GM21737 (cell line): ENCODE results near the gene SEC14L5.

Source experiments
- ATAC-seq: cut with Tn5 transposase; IDR thresholded peaks from one replicate; pipeline ENCODE4 v1.9.1; 2021; ENCODE audit warnings: mild to moderate bottlenecking, moderate library complexity; ENCODE audit not compliant: unreplicated experiment

The SEC14L5 gene

GRCh38 chr16:5062790-5063765, 104.9 kb downstream of the SEC14L5 start:
- no peak for ATAC-seq

GRCh38 chr16:5064915-5065314, 106.8 kb downstream of the SEC14L5 start:
- no peak for ATAC-seq

- ATAC-seq = no peak
Measured at GRCh38 chr16:5065326-5065725, 107.2 kb downstream of the SEC14L5 start.

GRCh38 chr16:5065813-5066212, 107.7 kb downstream of the SEC14L5 start, which contains the start of gene C16orf89:
Gene C16orf89 (minus strand): TSS chr16:5065956. CDS start chr16:5065908, 48 bp downstream.
- no peak for ATAC-seq

- no peak for ATAC-seq
Measured at GRCh38 chr16:5066511-5066910, 108.4 kb downstream of the SEC14L5 start.
